Omental fat pad (tissue), 4 donors: Measurements from ENCODE around the gene ZIC5. TPM values are rescaled to one million over a fixed set of nuclear protein-coding genes. Genes with fewer than 3 reads are reported as not detected.
"Not testable (repeated sequence)": the region's sequence is repeated elsewhere in the genome, so short reads cannot be mapped to it uniquely, and the experiment has no call there.

Source experiments
- ATAC-seq: fragments of 150-250 bp; one replicate; pipeline ENCODE4 v1.9.1; 2016; ENCODE audit warnings: mild to moderate bottlenecking, moderate library complexity; ENCODE audit not compliant: low FRiP score
- DNase-seq: peaks from one replicate; pipeline ENCODE4 v3.0.0-alpha.2; 2019; ENCODE audit warnings: low spot score
- CTCF ChIP-seq, 3 donors: fragments of 450-650 bp; IDR thresholded peaks; one replicate each; pipeline ENCODE4 v1.5.1; 2016 to 2017; ENCODE audit warnings: antibody characterized with exemption in 3 of 3, mild to moderate bottlenecking in 3 of 3, moderate library complexity in 2 of 3
- total RNA-seq, 4 donors: library from RNA; depleted of rRNA; stranded (reverse); fragments of >200 nt; gene quantifications; one replicate each; pipeline ENCODE4 v1.1.0, GENCODE V29; 2016

ZIC5 gene
- total RNA-seq, 4 donors from 2014 or later, result not detected

GRCh38 chr13:99956473-99957349 is 14.9 kb downstream of the ZIC5 start:
- DNase-seq (no peak), ATAC-seq (no peak)
- no peak for TF ChIP-seq CTCF (IDR thresholded peaks at IDR 0.05)

GRCh38 chr13:99955747-99956472 is 15.7 kb downstream of the ZIC5 start:
- DNase-seq (no peak), ATAC-seq (peak; percentile 51)
- TF ChIP-seq CTCF (IDR thresholded peaks at IDR 0.05), result no peak

- no peak for ATAC-seq
- no peak for TF ChIP-seq CTCF (IDR thresholded peaks at IDR 0.05)
- no peak for DNase-seq
These were observed 16.3 kb downstream of the ZIC5 start for GRCh38 chr13:99955107-99955746.

- ATAC-seq, result no peak
- no peak for DNase-seq
- no peak for TF ChIP-seq CTCF (IDR thresholded peaks at IDR 0.05)
These were observed 18.3 kb downstream of the ZIC5 start for GRCh38 chr13:99953138-99953755.

- not testable (repeated sequence) for ATAC-seq, DNase-seq
These were observed 19.9 kb downstream of the ZIC5 start for GRCh38 chr13:99951666-99952065.

GRCh38 chr13:99949679-99950413 is 21.7 kb downstream of the ZIC5 start:
- no peak for DNase-seq
- no peak for TF ChIP-seq CTCF (IDR thresholded peaks at IDR 0.05)
- ATAC-seq, result no peak
